Stimulated activated CD4-positive, alpha-beta T cell treated with anti-CD3 and anti-CD28 coated beads, Interleukin-1b, Interleukin-23, amount 100 ng/mL, for 4 hours (primary cell): ENCODE data around the gene ZNF143.

Experiments used
- DNase-seq, 2 donors: peaks; one replicate each; pipeline ENCODE4 v3.0.0-alpha.2; 2020; ENCODE audit warnings: low read depth in 2 of 2

Gene ZNF143

GRCh38 chr11:9575260-9576240 is 114.7 kb downstream of the ZNF143 start:
- no peak for DNase-seq

- no peak for DNase-seq
Observed at GRCh38 chr11:9576701-9577381, 116.0 kb downstream of the ZNF143 start.

DNA sequence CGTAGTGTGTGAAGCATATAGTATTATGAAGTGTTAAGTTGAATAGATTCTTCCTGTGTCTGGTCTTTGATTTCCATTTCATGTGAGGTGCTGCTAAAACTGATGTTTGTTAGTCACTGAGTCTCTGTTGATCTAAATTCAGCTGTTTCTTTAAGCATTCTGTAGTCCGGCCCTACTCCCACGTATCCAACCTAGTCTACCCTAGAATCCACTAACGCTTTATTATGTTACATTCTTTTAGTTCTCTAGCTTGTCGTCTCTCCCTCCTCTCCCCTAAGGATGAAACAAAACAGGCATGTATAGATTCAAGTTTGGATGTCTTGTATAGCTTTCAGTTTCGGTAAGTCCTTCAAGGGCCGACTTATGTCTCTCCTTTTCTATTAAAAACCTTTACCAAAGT is 116.7 kb downstream of the ZNF143 start:
- no peak for DNase-seq
